Mucosa of descending colon (tissue), 3 donors: ENCODE measurements around the gene COPG2. TPM values are rescaled to one million over a fixed set of nuclear protein-coding genes. Genes with fewer than 3 reads are reported as not detected.
A peak's percentile ranks its signal among the peaks of the same experiment; 100 is the strongest.

Experiments
- ATAC-seq: fragments of 200-7000 bp; cut with Tn5 transposase; one replicate; pipeline ENCODE4 v1.9.1; 2020; ENCODE audit warnings: mild to moderate bottlenecking, moderate library complexity
- DNase-seq, 3 donors: peaks; one replicate each; pipeline ENCODE4 v3.0.0-alpha.2; 2020
- H3K36me3 ChIP-seq: fragments of 200-600 bp; one replicate; pipeline ENCODE4 v1.8.0; 2021; ENCODE audit warnings: low read depth, mild to moderate bottlenecking
- H3K4me1 ChIP-seq: fragments of 200-600 bp; one replicate; pipeline ENCODE4 v1.8.0; 2021; ENCODE audit warnings: low read depth, mild to moderate bottlenecking
- H3K4me3 ChIP-seq: fragments of 200-600 bp; one replicate; pipeline ENCODE4 v1.8.0; 2021; ENCODE audit warnings: mild to moderate bottlenecking
- H3K9me3 ChIP-seq: fragments of 200-600 bp; one replicate; pipeline ENCODE4 v1.8.0; 2021; ENCODE audit warnings: mild to moderate bottlenecking
- intact Hi-C, 2 donors: fragments of 100-400 bp; cut with DNase I in 1 of 2; cut with micrococcal nuclease in 1 of 2; formaldehyde crosslinking; loops; one replicate each; pipeline versions ENCODE4 v1.11.0 to v1.11.1; 2022; cut with DNase I, micrococcal nuclease
- total RNA-seq, 3 donors: library from RNA; stranded (reverse); fragmentation: NEBNext Ultra II Directional in 2 of 3; extraction: Animal tissue kit (Norgen Biotek cat#: 25700) in 2 of 3; gene quantifications; one replicate each; pipeline versions ENCODE4 v1.2.1 to v1.2.4, GENCODE V29; 2021 to 2023
- TF ChIP-seq, protein P1 (sequence below): fragments of 200-600 bp; IDR thresholded peaks from one replicate; pipeline ENCODE4 v1.8.0; 2022; ENCODE audit warnings: antibody characterized with exemption, mild to moderate bottlenecking
- donor health status: DM: no; HTN: no; CAD: no; lungs with moderate emphysema.
- donor health status: DM: no; HTN: no; CAD: no.
- donor health status: DM: no; HTN: yes; CAD: no.

COPG2 gene
- total RNA-seq, 3 donors from 2014 or later = 13.8 to 20.2 (median 16.2) TPM

DNA sequence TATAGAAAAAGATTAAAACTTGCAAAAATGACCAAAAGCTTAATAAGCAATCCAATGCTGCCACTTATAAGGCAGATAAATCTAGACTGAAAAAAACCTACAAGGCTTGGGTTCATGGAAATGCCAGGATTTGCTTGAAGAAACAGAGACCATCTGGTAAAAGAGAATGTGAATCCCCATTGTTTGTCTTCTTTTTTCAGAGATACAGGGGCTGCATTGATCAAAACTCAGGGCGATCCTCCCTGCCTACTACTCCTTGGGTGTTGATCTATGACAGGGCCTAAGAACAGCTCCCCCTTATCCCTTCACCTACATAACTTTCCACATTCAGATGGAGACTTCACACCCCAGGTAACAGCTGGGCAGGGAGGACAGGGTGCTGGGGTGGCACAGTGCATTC, 21.1 kb upstream of the COPG2 start:
- Histone ChIP-seq H3K4me3 (no peak overlapping the region), H3K36me3 (no peaks in the 10 kb centered on the region), H3K4me1 (no peaks in the 10 kb centered on the region), H3K9me3 (no peaks in the 10 kb centered on the region)
- intact Hi-C loops = no loop called here
- DNase-seq = no peak
- no peak for ATAC-seq
- TF ChIP-seq, protein P1, sequence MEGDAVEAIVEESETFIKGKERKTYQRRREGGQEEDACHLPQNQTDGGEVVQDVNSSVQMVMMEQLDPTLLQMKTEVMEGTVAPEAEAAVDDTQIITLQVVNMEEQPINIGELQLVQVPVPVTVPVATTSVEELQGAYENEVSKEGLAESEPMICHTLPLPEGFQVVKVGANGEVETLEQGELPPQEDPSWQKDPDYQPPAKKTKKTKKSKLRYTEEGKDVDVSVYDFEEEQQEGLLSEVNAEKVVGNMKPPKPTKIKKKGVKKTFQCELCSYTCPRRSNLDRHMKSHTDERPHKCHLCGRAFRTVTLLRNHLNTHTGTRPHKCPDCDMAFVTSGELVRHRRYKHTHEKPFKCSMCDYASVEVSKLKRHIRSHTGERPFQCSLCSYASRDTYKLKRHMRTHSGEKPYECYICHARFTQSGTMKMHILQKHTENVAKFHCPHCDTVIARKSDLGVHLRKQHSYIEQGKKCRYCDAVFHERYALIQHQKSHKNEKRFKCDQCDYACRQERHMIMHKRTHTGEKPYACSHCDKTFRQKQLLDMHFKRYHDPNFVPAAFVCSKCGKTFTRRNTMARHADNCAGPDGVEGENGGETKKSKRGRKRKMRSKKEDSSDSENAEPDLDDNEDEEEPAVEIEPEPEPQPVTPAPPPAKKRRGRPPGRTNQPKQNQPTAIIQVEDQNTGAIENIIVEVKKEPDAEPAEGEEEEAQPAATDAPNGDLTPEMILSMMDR = no peak

DNA sequence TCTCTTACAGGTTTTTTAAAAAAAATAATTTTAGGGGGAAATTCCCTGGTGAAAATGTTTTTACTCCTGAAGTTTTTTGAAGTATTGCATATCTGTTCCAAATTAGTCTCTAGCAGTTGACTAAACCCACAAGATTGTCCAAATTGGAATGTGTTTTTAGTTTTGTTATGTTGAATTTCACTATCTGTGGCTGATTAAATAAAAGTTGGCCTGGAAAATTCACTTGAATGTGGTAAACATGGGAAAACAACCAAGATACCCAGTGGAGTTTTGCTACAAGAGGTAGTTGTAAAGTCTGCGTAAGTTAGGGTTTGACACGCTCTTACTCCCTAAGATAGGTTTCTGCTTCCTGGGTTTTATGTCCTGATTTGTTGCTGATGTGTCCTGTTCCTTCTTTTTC, 14.5 kb upstream of the COPG2 start:
- intact Hi-C loops = no loop called here
- H3K4me3 ChIP-seq = no peak overlapping the region
- TF ChIP-seq, protein P1 = no peak
- DNase-seq = no peak
- ATAC-seq = no peak
- H3K9me3 ChIP-seq = no peaks in the 10 kb centered on the region
- H3K36me3 ChIP-seq = no peaks in the 10 kb centered on the region
- no peaks in the 10 kb centered on the region for H3K4me1 ChIP-seq

DNA sequence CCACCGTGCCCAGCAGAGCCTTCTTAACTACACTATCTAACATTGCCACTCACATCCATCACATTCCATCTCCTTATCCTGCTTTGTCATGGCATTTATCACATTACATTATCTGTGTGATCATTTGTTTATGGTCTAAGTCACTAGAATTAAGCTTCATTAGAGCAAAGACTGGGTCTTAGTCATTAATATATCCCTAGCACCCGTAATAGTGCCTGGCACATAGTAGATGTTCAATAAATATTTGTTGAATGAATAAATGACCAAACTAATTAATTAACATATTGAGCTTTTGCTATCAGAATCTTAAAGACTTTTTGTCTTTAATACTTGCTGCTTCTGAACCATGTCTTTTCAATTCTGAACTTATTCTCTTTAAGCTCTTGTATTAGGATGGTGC, 5.9 kb upstream of the COPG2 start:
- ATAC-seq = no peak

DNA sequence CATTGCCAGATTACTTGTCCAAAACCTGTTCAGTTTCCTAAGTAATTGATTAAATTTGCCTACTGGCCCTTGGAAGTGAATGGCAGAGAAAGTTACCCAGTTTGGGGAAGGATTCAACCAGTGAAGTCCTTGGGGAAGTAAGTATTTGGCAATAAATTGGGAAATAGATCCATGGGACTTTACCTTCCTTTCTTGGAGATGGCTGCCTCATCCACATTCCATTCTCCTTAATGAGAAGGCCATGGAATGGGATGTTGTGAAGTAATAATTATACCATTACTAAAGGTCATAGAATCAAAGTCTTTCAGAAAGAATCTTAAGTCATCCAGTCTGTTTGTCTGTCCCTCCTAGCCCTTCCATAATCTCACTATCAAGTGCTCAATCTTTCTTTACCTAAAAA, 4.5 kb upstream of the COPG2 start:
- no peak overlapping the region for H3K4me3 ChIP-seq
- DNase-seq (no peak), ATAC-seq (no peak)
- intact Hi-C loops = no loop called here
- H3K36me3 ChIP-seq = no peaks in the 10 kb centered on the region
- no peaks in the 10 kb centered on the region for H3K9me3 ChIP-seq
- H3K4me1 ChIP-seq = no peaks in the 10 kb centered on the region
- TF ChIP-seq, protein P1 = no peak

More for the DNA sequence above, 5.9 kb upstream of the COPG2 start:
- no peaks in the 10 kb centered on the region for H3K36me3 ChIP-seq
- no peak for DNase-seq
- TF ChIP-seq, protein P1 = no peak
- H3K4me1 ChIP-seq = no peaks in the 10 kb centered on the region
- intact Hi-C loops = no loop called here
- no peaks in the 10 kb centered on the region for H3K9me3 ChIP-seq
- H3K4me3 ChIP-seq = no peak overlapping the region

DNA sequence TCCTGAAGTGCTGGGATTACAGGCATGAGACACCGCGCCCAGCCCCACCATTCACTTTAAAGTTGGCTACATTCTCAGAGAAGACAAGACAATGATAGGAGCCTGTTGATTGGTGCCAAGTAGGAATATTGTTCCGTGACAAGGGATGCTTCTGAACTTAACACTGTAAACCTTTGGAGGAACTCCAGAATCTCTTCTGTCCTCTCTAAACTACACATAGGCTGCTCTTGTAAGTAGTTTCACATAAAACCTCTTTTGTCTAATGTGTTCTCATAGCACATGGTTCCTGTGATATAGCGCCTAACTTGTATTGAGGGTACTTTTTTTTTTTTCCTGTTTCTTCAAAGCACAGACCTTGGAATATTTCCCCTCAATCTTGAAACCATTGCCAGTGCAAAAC, 3.6 kb upstream of the COPG2 start:
- no peaks in the 10 kb centered on the region for H3K9me3 ChIP-seq
- no peak for DNase-seq
- intact Hi-C loops = no loop called here
- no peaks in the 10 kb centered on the region for H3K36me3 ChIP-seq
- ATAC-seq = no peak
- no peak overlapping the region for H3K4me3 ChIP-seq
- H3K4me1 ChIP-seq = no peaks in the 10 kb centered on the region
- TF ChIP-seq, protein P1 = no peak

DNA sequence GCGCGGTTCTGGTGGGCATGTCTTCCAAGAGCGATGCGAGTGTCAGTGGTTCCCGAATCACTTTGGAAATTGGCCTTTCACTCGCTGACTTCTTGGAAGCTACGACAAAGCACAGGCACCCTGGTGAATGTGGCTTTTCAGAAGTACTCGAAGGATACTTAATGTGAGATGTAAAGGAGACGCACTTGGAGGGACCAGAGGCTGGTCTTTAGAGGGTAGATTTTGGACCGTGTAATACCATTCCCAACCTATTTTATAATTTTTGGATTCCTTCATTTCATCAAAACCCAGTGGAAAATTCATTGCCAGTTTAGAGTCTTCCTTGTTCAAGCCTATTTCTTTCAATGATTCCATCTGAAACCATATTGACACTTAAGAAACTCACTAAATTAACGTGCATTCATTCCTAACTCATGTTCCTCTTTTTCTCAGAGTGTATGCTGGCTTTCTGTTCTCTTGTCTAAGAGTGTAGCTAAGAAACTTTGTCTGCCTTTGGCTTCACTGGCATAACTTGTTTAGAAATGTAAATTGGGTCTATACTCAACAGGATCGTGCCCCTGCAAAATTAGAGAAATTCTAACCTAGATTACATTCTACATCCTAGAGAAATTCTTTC, 645 bp upstream of the COPG2 start:
- Histone ChIP-seq H3K36me3 (no peaks in the 10 kb centered on the region), H3K4me1 (no peaks in the 10 kb centered on the region), H3K4me3 (peak overlapping the region; percentile 48), H3K9me3 (no peaks in the 10 kb centered on the region)
- TF ChIP-seq, protein P1 = no peak
- DNase-seq (no peak), ATAC-seq (peak; percentile 18)
- intact Hi-C loops = no loop called here
